ENCODE measurements around the gene NAV2. TPM values are rescaled to one million over a fixed set of nuclear protein-coding genes. Genes with fewer than 3 reads are reported as not detected.

Gene NAV2
- total and polyA plus RNA-seq, 3 donors from 2014 or later = 3.4 to 6.0 (median 3.9) TPM

DNA sequence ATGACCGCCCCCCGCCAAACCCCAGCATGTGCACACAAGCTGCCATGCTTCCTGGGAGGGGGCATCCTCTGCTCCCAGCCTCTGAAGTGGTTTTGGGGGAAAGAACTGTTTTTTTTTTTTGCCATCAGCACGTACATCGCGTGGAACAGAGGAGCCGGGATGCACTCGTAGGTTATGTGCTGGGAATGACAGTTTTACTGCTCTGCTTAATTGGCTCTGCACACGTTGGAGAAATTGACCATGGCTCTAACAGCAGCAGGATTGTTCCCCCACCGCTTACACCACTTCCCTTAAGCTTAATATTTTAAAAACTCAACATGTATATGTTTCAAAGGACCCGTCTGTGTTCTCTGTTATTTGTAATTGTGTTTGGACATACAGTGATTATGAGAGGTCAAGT is 175.2 kb downstream of the NAV2 start:
- intact Hi-C loops (cut with DNase I; ENCODE audit: low total_unique reads) = no loop called here
- no peak overlapping the region for H3K4me3 ChIP-seq
- H3K9me3 ChIP-seq = no peaks in the 10 kb centered on the region
- H3K4me1 ChIP-seq = no peaks in the 10 kb centered on the region
- H3K27me3 ChIP-seq = no peaks in the 10 kb centered on the region
- WGBS, 2 donors = 89 to 90% methylated on average over 10 of the region's 10 CpGs
- no peaks in the 10 kb centered on the region for H3K36me3 ChIP-seq (ENCODE audit: low read depth, missing control alignments)
- no peak overlapping the region for H3K27ac ChIP-seq
- DNase-seq = no peak
- TF ChIP-seq, protein P1, sequence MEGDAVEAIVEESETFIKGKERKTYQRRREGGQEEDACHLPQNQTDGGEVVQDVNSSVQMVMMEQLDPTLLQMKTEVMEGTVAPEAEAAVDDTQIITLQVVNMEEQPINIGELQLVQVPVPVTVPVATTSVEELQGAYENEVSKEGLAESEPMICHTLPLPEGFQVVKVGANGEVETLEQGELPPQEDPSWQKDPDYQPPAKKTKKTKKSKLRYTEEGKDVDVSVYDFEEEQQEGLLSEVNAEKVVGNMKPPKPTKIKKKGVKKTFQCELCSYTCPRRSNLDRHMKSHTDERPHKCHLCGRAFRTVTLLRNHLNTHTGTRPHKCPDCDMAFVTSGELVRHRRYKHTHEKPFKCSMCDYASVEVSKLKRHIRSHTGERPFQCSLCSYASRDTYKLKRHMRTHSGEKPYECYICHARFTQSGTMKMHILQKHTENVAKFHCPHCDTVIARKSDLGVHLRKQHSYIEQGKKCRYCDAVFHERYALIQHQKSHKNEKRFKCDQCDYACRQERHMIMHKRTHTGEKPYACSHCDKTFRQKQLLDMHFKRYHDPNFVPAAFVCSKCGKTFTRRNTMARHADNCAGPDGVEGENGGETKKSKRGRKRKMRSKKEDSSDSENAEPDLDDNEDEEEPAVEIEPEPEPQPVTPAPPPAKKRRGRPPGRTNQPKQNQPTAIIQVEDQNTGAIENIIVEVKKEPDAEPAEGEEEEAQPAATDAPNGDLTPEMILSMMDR (IDR thresholded peaks at IDR 0.05) = no peak

- 92 to 99% methylated on average over 5 of the region's 5 CpGs for WGBS, 2 donors
- Histone ChIP-seq H3K9me3 (no peaks in the 10 kb centered on the region), H3K27ac (no peak overlapping the region), H3K27me3 (no peaks in the 10 kb centered on the region), H3K4me3 (no peak overlapping the region), H3K36me3 (ENCODE audit: low read depth, missing control alignments) (no peaks in the 10 kb centered on the region), H3K4me1 (no peaks in the 10 kb centered on the region)
- no peak for DNase-seq
- no peak for TF ChIP-seq POLR2A (IDR thresholded peaks at IDR 0.05)
- TF ChIP-seq, protein P1 (IDR thresholded peaks at IDR 0.05) = no peak
- intact Hi-C loops (cut with DNase I; ENCODE audit: low total_unique reads) = no loop called here
Observed at GRCh38 chr11:19889531-19889930, 176.9 kb downstream of the NAV2 start.

- WGBS, 2 donors = 54 to 72% methylated on average over 1 of the region's 1 CpG
- Histone ChIP-seq H3K27ac (no peak overlapping the region), H3K36me3 (ENCODE audit: low read depth, missing control alignments) (no peaks in the 10 kb centered on the region), H3K4me1 (no peaks in the 10 kb centered on the region), H3K27me3 (no peaks in the 10 kb centered on the region), H3K9me3 (no peaks in the 10 kb centered on the region), H3K4me3 (no peak overlapping the region)
- intact Hi-C loops (cut with DNase I; ENCODE audit: low total_unique reads) = no loop called here
- no peak for DNase-seq
- no peak for TF ChIP-seq POLR2A (IDR thresholded peaks at IDR 0.05)
- TF ChIP-seq, protein P1 (IDR thresholded peaks at IDR 0.05) = no peak
Observed at GRCh38 chr11:19890308-19890707, 177.7 kb downstream of the NAV2 start.

GRCh38 chr11:19891022-19891421 is 178.4 kb downstream of the NAV2 start:
- no peaks in the 10 kb centered on the region for H3K9me3 ChIP-seq
- no peaks in the 10 kb centered on the region for H3K27me3 ChIP-seq
- H3K4me1 ChIP-seq = no peaks in the 10 kb centered on the region
- no peaks in the 10 kb centered on the region for H3K36me3 ChIP-seq (ENCODE audit: low read depth, missing control alignments)
- H3K27ac ChIP-seq = no peak overlapping the region
- no peak for TF ChIP-seq POLR2A (IDR thresholded peaks at IDR 0.05)
- TF ChIP-seq, protein P1 (IDR thresholded peaks at IDR 0.05) = no peak
- intact Hi-C loops (cut with DNase I; ENCODE audit: low total_unique reads) = no loop called here
- DNase-seq = no peak
- no peak overlapping the region for H3K4me3 ChIP-seq

- Histone ChIP-seq H3K4me3 (no peak overlapping the region), H3K36me3 (ENCODE audit: low read depth, missing control alignments) (no peaks in the 10 kb centered on the region), H3K4me1 (no peaks in the 10 kb centered on the region), H3K27ac (no peak overlapping the region), H3K9me3 (no peaks in the 10 kb centered on the region), H3K27me3 (no peaks in the 10 kb centered on the region)
- WGBS, 2 donors = 91 to 97% methylated on average over 11 of the region's 11 CpGs
- intact Hi-C loops (cut with DNase I; ENCODE audit: low total_unique reads) = no loop called here
- TF ChIP-seq, protein P1 (IDR thresholded peaks at IDR 0.05) = no peak
- no peak for TF ChIP-seq POLR2A (IDR thresholded peaks at IDR 0.05)
- no peak for DNase-seq
Observed at GRCh38 chr11:19892387-19892786, 179.8 kb downstream of the NAV2 start.

Data from testis (tissue), 3 donors.